ENCODE measurements around the gene EBNA1BP2. TPM values are rescaled to one million over a fixed set of nuclear protein-coding genes. Genes with fewer than 3 reads are reported as not detected.

EBNA1BP2 gene
- total RNA-seq, 1 donor from 2014 or later = 81.6 TPM

DNA sequence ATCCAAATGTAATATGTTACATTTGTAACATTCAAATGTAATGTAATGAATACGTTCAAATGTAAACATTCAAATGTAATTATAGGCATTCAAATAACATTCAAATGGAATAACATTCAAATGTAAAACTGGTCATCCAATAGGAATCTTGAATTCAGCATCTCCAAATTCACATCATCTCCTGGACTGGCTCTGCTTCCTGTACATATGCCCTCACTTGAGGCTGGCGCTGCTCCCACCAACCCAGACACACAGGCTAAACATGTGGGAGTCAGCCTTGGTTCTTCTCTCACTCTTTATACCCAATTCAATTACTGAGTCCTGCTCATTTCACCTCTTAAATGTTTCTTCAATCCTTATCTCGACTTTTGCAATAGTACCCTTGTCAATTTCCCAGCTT, 6.9 kb downstream of the EBNA1BP2 start:
- peaks cover 60% of the 10 kb centered on the region for H3K36me3 ChIP-seq (ENCODE audit: insufficient read depth, low read length)
- H4K20me1 ChIP-seq (ENCODE audit: insufficient read depth, low read length) = peaks cover 23% of the 10 kb centered on the region
- H3K4me3 Mint-ChIP-seq (ENCODE audit: unreplicated experiment) = no peak overlapping the region
- peaks cover 17% of the 10 kb centered on the region for H3K36me3 Mint-ChIP-seq (ENCODE audit: low read depth, unreplicated experiment)
- H3K79me2 ChIP-seq (ENCODE audit: insufficient read depth, low read length) = peaks cover 14% of the 10 kb centered on the region
- no peak overlapping the region for H3K4me2 ChIP-seq (ENCODE audit: low read length)
- FAIRE-seq (no peak), DNase-seq (ENCODE audit: low read depth) (no peak)
- H3K27ac Mint-ChIP-seq (ENCODE audit: unreplicated experiment) = no peak overlapping the region
- no peak overlapping the region for H2AFZ ChIP-seq (ENCODE audit: low read depth, low read length)
- H3K4me1 Mint-ChIP-seq (ENCODE audit: low read depth, unreplicated experiment) = no peaks in the 10 kb centered on the region
- no peak for TF ChIP-seq EZH2 (IDR thresholded peaks at IDR 0.05; ENCODE audit: insufficient read depth, low read length)
- TF ChIP-seq, protein P1, sequence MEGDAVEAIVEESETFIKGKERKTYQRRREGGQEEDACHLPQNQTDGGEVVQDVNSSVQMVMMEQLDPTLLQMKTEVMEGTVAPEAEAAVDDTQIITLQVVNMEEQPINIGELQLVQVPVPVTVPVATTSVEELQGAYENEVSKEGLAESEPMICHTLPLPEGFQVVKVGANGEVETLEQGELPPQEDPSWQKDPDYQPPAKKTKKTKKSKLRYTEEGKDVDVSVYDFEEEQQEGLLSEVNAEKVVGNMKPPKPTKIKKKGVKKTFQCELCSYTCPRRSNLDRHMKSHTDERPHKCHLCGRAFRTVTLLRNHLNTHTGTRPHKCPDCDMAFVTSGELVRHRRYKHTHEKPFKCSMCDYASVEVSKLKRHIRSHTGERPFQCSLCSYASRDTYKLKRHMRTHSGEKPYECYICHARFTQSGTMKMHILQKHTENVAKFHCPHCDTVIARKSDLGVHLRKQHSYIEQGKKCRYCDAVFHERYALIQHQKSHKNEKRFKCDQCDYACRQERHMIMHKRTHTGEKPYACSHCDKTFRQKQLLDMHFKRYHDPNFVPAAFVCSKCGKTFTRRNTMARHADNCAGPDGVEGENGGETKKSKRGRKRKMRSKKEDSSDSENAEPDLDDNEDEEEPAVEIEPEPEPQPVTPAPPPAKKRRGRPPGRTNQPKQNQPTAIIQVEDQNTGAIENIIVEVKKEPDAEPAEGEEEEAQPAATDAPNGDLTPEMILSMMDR (IDR thresholded peaks at IDR 0.05; ENCODE audit: insufficient read depth, low read depth, low read length) = no peak
- no peaks in the 10 kb centered on the region for H3K27me3 Mint-ChIP-seq (ENCODE audit: low read depth, unreplicated experiment)
- no peaks in the 10 kb centered on the region for H3K9me3 Mint-ChIP-seq (ENCODE audit: unreplicated experiment)
- H3K27me3 ChIP-seq (ENCODE audit: insufficient read depth, low read length) = no peaks in the 10 kb centered on the region
- H3K4me1 ChIP-seq (ENCODE audit: insufficient read depth, low read length) = no peaks in the 10 kb centered on the region
- H3K27ac ChIP-seq (ENCODE audit: low read depth, low read length) = no peak overlapping the region
- no peak overlapping the region for H3K9ac ChIP-seq (ENCODE audit: low read length)
- H3K9me3 ChIP-seq (ENCODE audit: insufficient read depth, low read depth, low read length) = no peaks in the 10 kb centered on the region
- no peak overlapping the region for H3K4me3 ChIP-seq (ENCODE audit: insufficient read depth, low read depth, low read length)

DNA sequence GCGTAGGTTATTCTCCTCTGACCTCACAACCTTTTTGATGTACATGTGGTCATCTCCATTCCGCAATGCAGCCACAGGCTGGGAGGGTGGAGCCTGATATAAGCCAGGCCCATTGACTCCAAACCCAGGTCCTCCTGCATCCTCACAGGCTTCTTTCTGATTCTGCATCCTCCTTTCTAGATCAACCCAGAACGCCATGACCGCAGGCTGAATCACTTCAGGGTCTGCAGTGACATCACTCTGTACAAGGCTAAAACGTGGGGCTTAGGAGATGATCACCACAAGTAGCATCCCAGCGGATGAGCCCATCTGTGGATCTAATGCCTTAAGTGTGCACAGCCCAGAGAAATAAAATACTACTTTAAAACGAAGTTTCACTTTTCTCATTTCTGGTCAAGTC, 16.1 kb downstream of the EBNA1BP2 start:
- H3K9me3 ChIP-seq (ENCODE audit: insufficient read depth, low read depth, low read length) = no peaks in the 10 kb centered on the region
- TF ChIP-seq, protein P1 (IDR thresholded peaks at IDR 0.05; ENCODE audit: insufficient read depth, low read depth, low read length) = no peak
- no peak for TF ChIP-seq EZH2 (IDR thresholded peaks at IDR 0.05; ENCODE audit: insufficient read depth, low read length)
- H3K79me2 ChIP-seq (ENCODE audit: insufficient read depth, low read length) = no peaks in the 10 kb centered on the region
- no peak overlapping the region for H3K4me3 Mint-ChIP-seq (ENCODE audit: unreplicated experiment)
- H2AFZ ChIP-seq (ENCODE audit: low read depth, low read length) = no peak overlapping the region
- H3K27ac Mint-ChIP-seq (ENCODE audit: unreplicated experiment) = no peak overlapping the region
- DNase-seq (ENCODE audit: low read depth) (no peak), FAIRE-seq (no peak)
- no peak overlapping the region for H3K4me2 ChIP-seq (ENCODE audit: low read length)
- H3K9me3 Mint-ChIP-seq (ENCODE audit: unreplicated experiment) = peaks cover 3% of the 10 kb centered on the region
- H4K20me1 ChIP-seq (ENCODE audit: insufficient read depth, low read length) = no peaks in the 10 kb centered on the region
- H3K36me3 ChIP-seq (ENCODE audit: insufficient read depth, low read length) = no peaks in the 10 kb centered on the region
- no peak overlapping the region for H3K27ac ChIP-seq (ENCODE audit: low read depth, low read length)
- H3K36me3 Mint-ChIP-seq (ENCODE audit: low read depth, unreplicated experiment) = peaks cover 2% of the 10 kb centered on the region
- no peak overlapping the region for H3K4me3 ChIP-seq (ENCODE audit: insufficient read depth, low read depth, low read length)
- H3K4me1 ChIP-seq (ENCODE audit: insufficient read depth, low read length) = no peaks in the 10 kb centered on the region
- H3K27me3 Mint-ChIP-seq (ENCODE audit: low read depth, unreplicated experiment) = peaks cover 13% of the 10 kb centered on the region
- no peak overlapping the region for H3K9ac ChIP-seq (ENCODE audit: low read length)
- no peaks in the 10 kb centered on the region for H3K4me1 Mint-ChIP-seq (ENCODE audit: low read depth, unreplicated experiment)
- H3K27me3 ChIP-seq (ENCODE audit: insufficient read depth, low read length) = peaks cover 4% of the 10 kb centered on the region

DNA sequence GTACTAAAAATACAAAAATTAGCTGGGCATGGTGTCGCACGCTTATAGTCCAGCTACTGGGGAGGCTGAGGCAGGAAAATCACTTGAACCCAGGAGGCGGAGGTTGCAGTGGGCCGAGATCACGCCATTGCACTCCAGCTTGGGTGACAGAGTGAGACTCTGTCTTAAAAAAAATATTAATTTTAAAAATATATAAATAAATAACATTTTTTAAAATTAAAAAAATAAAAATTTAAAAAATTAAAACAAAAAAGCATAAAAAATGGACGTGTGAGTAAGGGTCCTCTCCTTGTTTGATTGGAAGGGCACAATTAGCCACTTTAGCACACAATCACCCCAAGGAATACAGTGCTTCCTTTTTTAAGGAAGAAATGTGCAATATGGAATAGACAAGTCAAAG, 18.6 kb downstream of the EBNA1BP2 start:
- Mint-ChIP-seq H3K27ac (ENCODE audit: unreplicated experiment) (no peak overlapping the region), H3K27me3 (ENCODE audit: low read depth, unreplicated experiment) (peaks cover 23% of the 10 kb centered on the region), H3K36me3 (ENCODE audit: low read depth, unreplicated experiment) (peaks cover 2% of the 10 kb centered on the region), H3K9me3 (ENCODE audit: unreplicated experiment) (peaks cover 3% of the 10 kb centered on the region), H3K4me1 (ENCODE audit: low read depth, unreplicated experiment) (no peaks in the 10 kb centered on the region), H3K4me3 (ENCODE audit: unreplicated experiment) (no peak overlapping the region)
- TF ChIP-seq EZH2 (IDR thresholded peaks at IDR 0.05; ENCODE audit: insufficient read depth, low read length) = no peak
- TF ChIP-seq, protein P1 (IDR thresholded peaks at IDR 0.05; ENCODE audit: insufficient read depth, low read depth, low read length) = no peak
- no peak overlapping the region for H3K9ac ChIP-seq (ENCODE audit: low read length)
- H3K27me3 ChIP-seq (ENCODE audit: insufficient read depth, low read length) = peaks cover 20% of the 10 kb centered on the region
- no peaks in the 10 kb centered on the region for H3K79me2 ChIP-seq (ENCODE audit: insufficient read depth, low read length)
- no peaks in the 10 kb centered on the region for H3K36me3 ChIP-seq (ENCODE audit: insufficient read depth, low read length)
- H3K4me1 ChIP-seq (ENCODE audit: insufficient read depth, low read length) = no peaks in the 10 kb centered on the region
- no peak overlapping the region for H3K4me3 ChIP-seq (ENCODE audit: insufficient read depth, low read depth, low read length)
- H3K9me3 ChIP-seq (ENCODE audit: insufficient read depth, low read depth, low read length) = no peaks in the 10 kb centered on the region
- no peak overlapping the region for H3K27ac ChIP-seq (ENCODE audit: low read depth, low read length)
- FAIRE-seq (no peak), DNase-seq (ENCODE audit: low read depth) (no peak)
- no peak overlapping the region for H2AFZ ChIP-seq (ENCODE audit: low read depth, low read length)
- no peaks in the 10 kb centered on the region for H4K20me1 ChIP-seq (ENCODE audit: insufficient read depth, low read length)
- no peak overlapping the region for H3K4me2 ChIP-seq (ENCODE audit: low read length)
